HS-27A (cell line): ENCODE data around the gene MAP3K19.
"Not testable (repeated sequence)": the region's sequence is repeated elsewhere in the genome, so short reads cannot be mapped to it uniquely, and the experiment has no call there.

Experiments
- DNase-seq: peaks from one replicate; pipeline ENCODE4 v3.0.0-alpha.2; 2012; ENCODE audit warnings: low read depth, missing footprints

The MAP3K19 gene

DNA sequence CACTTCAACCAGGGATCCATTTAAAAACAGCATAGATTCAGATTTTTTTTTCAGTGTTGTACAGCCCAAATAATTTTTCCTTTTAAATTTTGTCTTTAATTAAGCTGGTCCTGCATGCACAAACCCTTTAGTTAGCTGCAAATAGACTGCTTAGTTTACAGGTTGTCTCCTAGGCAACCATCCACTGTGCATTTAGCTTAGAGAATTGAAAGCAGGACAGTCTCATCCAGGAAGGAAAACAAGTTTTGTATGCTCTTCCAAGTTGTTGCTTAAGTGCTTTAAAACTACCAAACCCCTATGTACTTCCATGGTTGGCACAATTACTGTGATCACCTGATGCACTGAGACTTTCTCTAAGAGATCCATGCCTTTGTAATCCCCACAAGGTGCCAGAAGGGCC lies at the start of gene MAP3K19:
Gene MAP3K19, minus strand, starts transcription at position 148 of the 400 bp plus-strand sequence. CDS start 22,800 bp downstream, outside the sequence.
- no peak for DNase-seq

GRCh38 chr2:135096665-135097446 lies 49.6 kb upstream of the MAP3K19 start:
- no peak for DNase-seq

DNA sequence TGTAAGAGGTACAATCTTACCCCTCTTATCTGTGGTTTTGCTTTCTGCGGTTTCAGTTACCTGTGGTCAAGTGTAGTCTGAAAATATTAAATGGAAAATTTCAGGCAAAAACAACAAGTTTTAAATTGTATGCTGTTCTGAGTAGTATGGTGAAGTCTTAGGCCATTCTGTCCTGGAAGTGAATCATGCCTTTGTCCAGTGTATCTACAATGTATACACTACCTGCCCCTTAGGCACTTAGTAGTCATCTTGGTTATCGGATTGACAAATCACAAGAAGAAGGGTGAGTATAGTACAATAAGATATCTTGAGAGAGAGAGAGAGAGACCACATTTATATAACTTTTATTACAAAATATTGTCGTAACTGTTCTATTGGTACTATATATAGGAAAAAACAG lies 48.3 kb upstream of the MAP3K19 start:
- DNase-seq: no peak

DNA sequence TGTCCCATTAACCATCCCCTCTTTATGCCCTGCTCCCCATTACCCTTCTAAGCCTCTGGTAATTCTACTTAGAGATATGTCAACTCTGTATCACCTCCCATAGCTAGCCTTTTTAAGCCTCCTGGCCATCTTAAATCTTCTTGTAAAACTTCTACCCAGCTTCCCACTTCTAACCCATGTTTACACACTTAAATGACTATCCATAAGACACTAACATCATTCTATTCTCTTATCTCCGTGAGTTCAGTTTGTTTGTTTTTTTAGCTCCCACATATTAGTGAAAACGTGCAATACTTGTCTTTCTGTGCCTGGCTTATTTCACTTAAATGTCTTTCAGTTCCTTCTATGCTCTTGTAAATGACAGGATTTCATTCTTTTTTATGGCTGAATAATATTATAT lies 47.3 kb upstream of the MAP3K19 start:
- no peak for DNase-seq

DNA sequence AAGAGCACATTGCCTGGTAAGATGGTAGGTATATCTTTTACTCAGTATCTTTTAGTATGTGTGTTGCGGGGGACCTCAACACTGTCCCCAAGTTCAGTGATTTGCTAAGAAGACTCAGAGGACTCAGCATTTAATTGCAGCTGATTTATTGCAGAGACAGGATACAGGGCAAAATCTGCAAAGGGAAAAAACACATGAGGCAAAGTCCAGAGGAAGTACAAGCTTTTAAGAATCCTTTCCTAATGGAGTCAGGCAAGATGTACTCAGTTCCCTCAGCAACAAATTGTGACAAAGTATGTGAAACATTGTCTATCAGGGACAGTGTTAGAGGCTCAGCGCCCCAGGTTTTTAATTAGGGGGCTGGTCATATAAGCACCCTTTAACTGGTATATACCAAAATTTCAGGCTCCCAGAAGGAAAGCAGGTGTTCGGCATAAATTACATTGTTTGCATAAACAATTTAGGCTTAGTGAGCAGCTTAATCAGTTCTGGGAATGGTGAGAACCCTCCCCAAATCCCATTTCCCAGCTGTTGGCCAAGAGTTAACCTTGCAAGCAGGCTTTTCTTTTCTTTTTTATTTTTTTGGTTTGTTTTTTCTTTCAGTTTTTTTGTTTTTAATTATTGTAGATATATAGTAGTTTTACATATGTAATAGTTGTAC lies 46.6 kb upstream of the MAP3K19 start:
- DNase-seq: no peak

DNA sequence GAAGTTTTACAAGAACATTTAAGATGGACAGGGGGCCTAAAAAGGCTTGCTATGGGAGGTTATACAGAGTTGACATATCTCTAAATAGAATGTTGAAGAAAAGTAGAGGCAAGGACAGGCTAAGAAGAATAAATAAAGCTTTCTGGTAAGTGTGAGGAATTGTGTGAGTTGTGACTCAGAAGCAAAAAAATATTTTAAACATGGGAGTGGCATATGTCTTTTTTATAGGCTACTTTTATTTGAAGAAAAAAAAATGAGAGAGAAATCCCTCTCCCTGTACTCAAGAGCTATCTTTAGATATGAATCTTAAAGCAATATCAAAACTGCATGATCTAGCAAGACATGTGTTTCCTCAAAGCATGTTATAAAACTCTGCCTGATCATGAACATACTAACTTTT lies 45.9 kb upstream of the MAP3K19 start:
- no peak for DNase-seq

DNA sequence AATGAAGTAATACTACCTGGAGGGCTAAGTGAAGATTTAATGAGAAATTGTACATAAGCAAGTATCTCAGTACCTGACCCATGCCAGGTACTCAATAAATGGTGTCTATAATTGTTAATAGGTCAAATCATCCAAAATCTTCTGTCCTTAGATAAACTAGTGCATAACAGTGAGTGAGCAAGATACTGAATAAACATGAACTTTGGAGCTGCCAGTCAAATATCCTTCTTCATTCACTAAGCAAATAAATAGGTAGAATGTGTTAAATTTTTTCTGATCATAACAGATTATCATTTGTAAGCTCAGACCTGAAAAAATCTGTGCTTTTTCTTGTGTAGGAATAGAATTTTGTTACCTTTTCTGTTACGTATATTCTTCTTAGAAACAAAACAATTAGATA lies 44.4 kb upstream of the MAP3K19 start:
- DNase-seq: no peak

GRCh38 chr2:135089597-135089996 lies 42.4 kb upstream of the MAP3K19 start:
- not testable (repeated sequence) for DNase-seq

DNA sequence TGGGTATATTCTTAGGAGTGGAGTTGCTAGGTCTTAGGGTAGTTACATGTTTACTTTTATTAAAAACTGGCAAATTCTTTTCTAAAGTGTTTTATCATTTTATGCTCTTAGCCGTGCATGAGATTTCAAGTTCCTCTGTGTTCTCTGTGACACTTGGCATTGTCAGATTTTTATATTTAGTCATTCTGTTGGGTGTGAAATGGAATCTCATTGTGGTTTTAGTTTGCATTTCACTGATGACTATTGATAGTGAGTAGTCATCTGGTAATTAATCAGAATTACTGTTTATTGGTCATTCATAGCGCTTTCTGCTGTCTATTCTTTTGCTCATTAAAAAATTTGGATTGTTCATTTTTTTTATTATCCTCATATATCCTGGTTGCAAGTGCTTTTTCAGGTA lies 39.0 kb upstream of the MAP3K19 start:
- no peak for DNase-seq

DNA sequence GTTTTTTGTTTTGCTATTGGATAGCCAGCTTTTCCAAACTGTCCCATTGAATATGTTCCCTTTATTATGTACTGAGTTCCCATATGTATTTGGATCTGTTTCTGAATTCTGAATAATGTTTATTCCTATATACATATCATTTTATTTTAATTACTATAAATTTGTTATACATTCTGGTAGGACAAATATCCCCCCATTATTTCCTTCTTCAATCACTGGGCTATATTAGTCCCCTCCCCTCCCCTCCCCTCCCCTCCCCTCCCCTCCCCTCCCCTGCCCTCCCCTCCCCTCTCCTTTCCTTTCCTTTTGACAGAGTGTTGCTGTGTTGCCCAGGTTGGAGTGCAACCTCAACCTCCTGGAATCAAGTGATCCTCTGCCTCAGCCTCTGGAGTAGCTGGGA lies 31.2 kb upstream of the MAP3K19 start:
- no peak for DNase-seq

DNA sequence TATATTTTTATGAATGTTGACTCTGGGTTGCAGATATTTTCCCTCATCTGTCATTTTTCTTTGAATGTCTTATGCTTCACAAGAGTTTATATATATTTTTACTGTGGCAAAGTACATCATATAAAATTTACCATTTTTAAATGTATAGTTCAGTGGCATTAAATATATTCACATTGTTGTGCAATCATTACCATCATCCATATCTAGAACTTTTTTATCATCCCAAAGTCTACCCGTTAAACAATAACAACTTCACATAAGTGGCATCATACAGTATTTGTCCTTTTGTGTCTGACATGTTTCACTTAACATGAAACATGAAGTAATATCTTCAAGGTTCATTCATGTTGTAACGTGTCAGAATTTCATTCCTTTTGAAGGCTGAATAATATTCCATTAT lies 29.3 kb upstream of the MAP3K19 start:
- DNase-seq: no peak

- no peak for DNase-seq
Measured at GRCh38 chr2:135074216-135074615, 27.0 kb upstream of the MAP3K19 start.

DNA sequence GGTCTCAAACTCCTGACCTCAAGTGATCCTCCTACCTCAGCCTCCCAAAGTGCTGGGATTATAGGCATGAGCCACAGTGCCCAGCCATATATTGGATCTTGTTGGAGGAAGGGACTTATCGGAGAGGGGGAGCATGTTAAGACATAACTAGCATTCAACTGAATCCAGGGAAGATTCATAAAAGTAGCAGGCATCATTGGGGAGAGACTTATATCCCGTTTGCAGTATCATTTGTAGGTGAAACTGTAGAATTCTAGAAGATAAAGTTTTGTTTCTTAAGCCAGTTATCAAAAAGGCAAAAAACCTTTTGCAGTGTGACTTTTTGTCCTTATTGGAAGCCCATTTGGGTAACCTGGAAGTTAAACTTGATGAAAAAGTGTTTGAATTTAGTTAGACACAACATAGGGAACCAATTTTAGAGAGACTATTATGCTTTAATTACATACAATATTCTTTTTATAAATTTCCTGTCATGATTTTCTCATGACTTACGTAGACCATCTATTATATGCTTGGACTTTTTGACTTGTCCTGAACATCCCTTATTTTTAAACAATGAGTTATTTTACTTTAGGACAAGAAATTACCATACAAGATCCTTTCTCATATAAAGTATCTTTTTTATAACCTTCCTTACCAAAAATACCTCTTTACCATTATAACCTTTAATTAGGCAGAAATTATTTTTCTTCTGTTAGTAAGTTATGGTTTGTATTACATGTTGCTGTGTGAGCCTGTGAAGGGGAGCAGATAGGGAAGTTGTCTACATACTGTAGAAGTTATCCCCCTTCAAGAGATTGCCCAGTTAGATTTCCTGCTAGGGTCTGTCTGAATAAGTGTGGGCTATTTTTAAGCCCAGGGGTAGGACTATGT lies 25.1 kb upstream of the MAP3K19 start:
- DNase-seq: no peak

GRCh38 chr2:135066710-135067109 lies 19.5 kb upstream of the MAP3K19 start:
- DNase-seq: no peak

GRCh38 chr2:135064149-135064548 lies 16.9 kb upstream of the MAP3K19 start:
- DNase-seq: no peak

DNA sequence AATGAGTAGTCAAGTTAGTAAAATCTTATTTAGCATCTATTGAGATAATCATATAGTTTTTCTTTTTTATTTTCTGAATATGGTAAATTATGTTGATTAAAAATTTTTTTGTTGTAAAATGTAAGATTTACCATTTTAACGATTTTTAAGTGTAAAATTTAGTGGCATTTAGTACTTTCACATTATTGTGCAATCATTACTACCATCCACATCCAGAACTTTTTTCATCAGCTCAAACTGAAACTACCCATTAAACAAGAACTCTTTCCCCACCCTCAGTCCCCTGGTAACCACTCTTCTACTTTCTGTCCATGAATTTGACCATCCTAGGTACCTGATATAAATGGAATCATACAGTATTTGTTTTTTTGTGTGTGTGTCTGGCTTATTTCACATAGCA lies 16.0 kb upstream of the MAP3K19 start:
- no peak for DNase-seq

DNA sequence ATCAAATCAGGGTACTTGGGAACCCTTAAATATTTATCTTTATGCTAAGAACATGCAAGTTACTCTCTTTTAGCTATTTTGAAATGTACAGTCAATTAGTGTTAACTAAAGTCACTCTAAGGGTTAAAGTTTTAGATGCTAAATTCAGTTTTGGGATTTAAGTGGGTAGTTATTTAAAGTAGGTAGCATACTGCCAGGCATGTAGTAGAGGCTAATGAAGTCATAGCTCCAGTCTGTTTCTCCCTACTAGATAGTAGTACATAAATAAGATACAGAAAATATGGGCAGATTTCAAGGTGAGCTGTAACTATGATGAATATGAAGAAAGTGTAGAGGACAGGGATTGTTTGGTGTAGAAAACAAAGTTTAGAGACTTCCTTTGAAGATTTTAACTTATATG lies 12.3 kb upstream of the MAP3K19 start:
- no peak for DNase-seq

- no peak for DNase-seq
Measured at GRCh38 chr2:135056790-135057189, 9.5 kb upstream of the MAP3K19 start.

DNA sequence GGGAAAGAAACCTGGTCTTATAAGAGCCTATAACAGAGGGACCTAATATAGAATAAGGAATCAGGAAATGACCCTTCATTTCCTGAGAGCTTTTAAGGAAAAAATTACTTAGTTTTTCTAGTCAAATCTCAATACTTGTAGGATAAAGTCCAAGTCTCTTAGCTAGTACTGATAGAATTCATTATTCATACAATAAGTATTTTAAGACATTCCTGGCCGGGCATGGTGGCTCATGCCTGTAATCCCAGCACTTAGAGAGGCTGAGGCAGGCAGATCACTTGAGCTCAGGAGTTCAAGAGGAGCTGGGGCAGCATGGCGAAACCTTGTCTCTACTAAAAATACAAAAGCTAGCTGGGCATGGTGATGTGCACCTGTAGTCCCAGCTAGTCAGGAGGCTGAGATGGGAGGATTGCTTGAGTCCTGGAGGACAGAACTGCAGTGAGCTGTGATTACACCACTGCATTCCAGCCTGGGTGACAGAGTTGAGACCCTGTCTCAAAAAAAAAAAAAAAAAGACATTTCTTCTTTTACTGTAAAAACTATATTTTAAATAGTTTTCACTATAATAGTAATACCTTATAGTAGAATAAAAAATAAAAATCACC lies 8.0 kb upstream of the MAP3K19 start:
- peak; percentile 48 for DNase-seq

DNA sequence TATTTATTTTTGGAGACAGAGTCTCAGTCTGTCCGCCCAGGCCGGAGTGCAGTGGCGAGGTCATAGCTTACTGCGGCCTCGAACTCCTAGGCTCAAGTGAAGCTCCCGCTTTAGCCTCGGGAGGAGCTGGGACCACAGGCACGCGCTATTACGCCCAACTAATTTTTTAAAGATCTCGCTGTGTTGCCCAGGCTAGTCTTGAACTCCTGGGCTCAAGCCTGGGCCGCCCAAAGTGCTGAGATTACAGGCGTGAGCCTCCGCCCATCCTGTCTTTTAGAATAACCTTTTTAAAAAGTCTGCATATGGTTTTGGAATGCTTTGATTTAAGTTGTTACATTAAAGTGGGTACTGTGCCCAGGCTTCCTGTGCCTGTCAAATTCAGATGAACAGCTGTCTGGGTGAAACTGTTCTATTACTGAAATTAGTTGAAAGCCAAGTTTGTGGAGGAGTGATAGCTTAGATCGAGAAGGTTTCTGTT lies 5.8 kb upstream of the MAP3K19 start:
- no peak for DNase-seq

DNA sequence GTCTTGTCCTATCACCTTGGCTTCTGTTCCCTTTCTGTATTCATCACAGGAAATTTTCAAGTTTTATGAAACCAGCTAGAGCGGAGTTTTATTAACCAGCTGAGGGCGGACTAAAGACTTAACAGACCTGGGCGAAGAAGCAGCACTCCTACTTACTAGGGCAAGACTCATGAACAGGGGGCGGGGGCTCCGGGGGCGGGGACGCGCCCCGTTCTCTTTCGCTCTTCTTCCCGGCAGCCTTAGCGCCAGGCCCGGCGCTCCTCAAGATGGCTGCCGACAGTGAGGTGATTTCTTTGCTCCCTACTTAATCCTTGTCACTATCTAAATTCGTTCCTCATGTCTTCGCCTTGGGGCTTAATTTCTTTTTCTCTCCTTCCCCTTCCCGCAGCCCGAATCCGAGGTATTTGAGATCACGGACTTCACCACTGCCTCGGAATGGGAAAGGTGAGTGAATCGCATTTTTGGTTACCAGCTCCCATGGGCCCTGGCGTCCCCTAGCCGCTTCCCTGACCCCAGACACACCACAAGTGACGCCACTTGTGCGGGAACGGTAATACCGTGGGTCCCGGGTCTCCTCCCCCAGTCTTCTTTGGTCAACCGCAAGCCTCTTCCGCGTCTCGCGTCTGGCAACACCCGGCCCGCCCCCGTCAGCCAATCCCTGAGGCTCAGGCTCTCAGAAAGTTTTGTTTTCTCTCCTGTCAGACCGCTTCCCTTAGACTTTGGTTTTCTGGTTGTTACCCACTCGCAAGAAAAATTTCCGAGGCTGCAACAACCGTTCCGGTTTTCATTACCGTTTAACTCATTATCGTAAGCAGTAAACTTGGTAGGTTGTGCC lies 5.0 kb upstream of the MAP3K19 start, which contains the start of gene RAB3GAP1:
Gene RAB3GAP1, plus strand, starts transcription at position 251 of the 835 bp plus-strand sequence. Its CDS starts 16 bp downstream, at position 267.
- DNase-seq: peak; percentile 57
